HCT116 (cell line): ENCODE measurements around the gene BCL7A. TPM values are rescaled to one million over a fixed set of nuclear protein-coding genes. Genes with fewer than 3 reads are reported as not detected.

Experiments used
- ATAC-seq: fragments of 200-7000 bp; cut with Tn5 transposase; 2 replicates; pipeline ENCODE4 v1.9.1; 2020; ENCODE audit warnings: mild to moderate bottlenecking, moderate library complexity
- BruUV-seq: library from RNA; stranded (reverse); fragments of 400-500 nt; replicated peaks from 2 replicates; lab custom pipeline; 2021; lab: Mats Ljungman, UMichigan
- CTCF ChIA-PET: fragments of 300-600 bp; sonication (Branson Sonifier 250); formaldehyde crosslinking; loops from one replicate; lab custom pipeline; 2021; ENCODE audit warnings: antibody characterized with exemption; lab: Charles Lee
- POLR2A ChIA-PET: fragments of 300-600, 350-600 bp; sonication (Branson Sonifier 250); formaldehyde crosslinking; loops from one replicate; lab custom pipeline; 2021; ENCODE audit warnings: antibody characterized with exemption; lab: Charles Lee
- RAD21 ChIA-PET, 2 experiments: fragments of 300-600 bp; sonication (Branson Sonifier 250); formaldehyde crosslinking; loops; one replicate each; lab custom pipeline; 2023; ENCODE audit warnings: low total read pairs in 2 of 2; ENCODE audit not compliant: uncharacterized antibody in 2 of 2, unreplicated experiment in 2 of 2, low non-redundant PET in 1 of 2; lab: Charles Lee
- DNase-seq: peaks from one replicate; pipeline ENCODE4 v3.0.0-alpha.2; 2010; ENCODE audit warnings: low read depth, low spot score
- H2AFZ ChIP-seq: fragments of 200-600 bp; shearing (Covaris generic), sonication (generic); 2 replicates; pipeline ENCODE4 v1.6.1; 2017; ENCODE audit warnings: low read depth, mixed run types, mixed read lengths, antibody characterized with exemption, low read length; ENCODE audit not compliant: poor library complexity, severe bottlenecking
- H3K27ac ChIP-seq: 2 replicates; pipeline ENCODE4 v1.5.1; 2012; ENCODE audit warnings: low read depth, low read length
- H3K27me3 ChIP-seq: fragments of 200-600 bp; sonication (generic); 2 replicates; pipeline ENCODE4 v1.6.1; 2016; ENCODE audit warnings: mixed run types, low read length, mixed read lengths; ENCODE audit not compliant: insufficient read depth
- H3K36me3 ChIP-seq, 2 experiments: fragments of 200-500 bp in 1 of 2; fragments of 200-600 bp in 1 of 2; sonication (Bioruptor generic) in 1 of 2; sonication (generic) in 1 of 2; 2 replicates each; pipeline versions ENCODE4 v1.5.1 to v1.6.1; 2014 to 2016; ENCODE audit warnings: low read length in 2 of 2, inconsistent platforms in 1 of 2, mixed read lengths in 1 of 2, mixed run types in 1 of 2; ENCODE audit not compliant: insufficient read depth in 2 of 2, control insufficient read depth in 1 of 2
- H3K4me1 ChIP-seq, 2 experiments: fragments of 200-600 bp in 1 of 2; sonication (generic) in 1 of 2; 2 replicates each; pipeline versions ENCODE4 v1.5.1 to v1.6.1; 2012 to 2017; ENCODE audit warnings: low read length in 2 of 2, inconsistent platforms in 1 of 2, mild to moderate bottlenecking in 1 of 2, mixed read lengths in 1 of 2, mixed run types in 1 of 2, moderate library complexity in 1 of 2; ENCODE audit not compliant: insufficient read depth in 2 of 2, control insufficient read depth in 1 of 2
- H3K4me2 ChIP-seq: fragments of 200-600 bp; sonication (generic); 2 replicates; pipeline ENCODE4 v1.6.1; 2017; ENCODE audit warnings: mixed run types, low read length, mixed read lengths
- H3K4me3 ChIP-seq, 2 experiments: fragments of 200-600 bp in 1 of 2; sonication (generic) in 1 of 2; replicated peaks in 1 of 2; 2 replicates each; pipeline ENCODE4 v1.5.1; 2011 to 2016; ENCODE audit warnings: low read length in 2 of 2, control low read depth in 1 of 2, low read depth in 1 of 2, mild to moderate bottlenecking in 1 of 2, mixed read lengths in 1 of 2, mixed run types in 1 of 2
- H3K79me2 ChIP-seq: fragments of 200-600 bp; sonication (generic); 2 replicates; pipeline ENCODE4 v1.6.1; 2017; ENCODE audit warnings: mild to moderate bottlenecking, mixed run types, low read length, moderate library complexity, mixed read lengths; ENCODE audit not compliant: insufficient read depth
- H3K9ac ChIP-seq: fragments of 200-600 bp; sonication (generic); 2 replicates; pipeline ENCODE4 v1.6.1; 2016; ENCODE audit warnings: low read length, mixed read lengths
- H3K9me2 ChIP-seq: fragments of 200-600 bp; sonication (generic), shearing (Covaris generic); 2 replicates; pipeline ENCODE4 v1.6.1; 2017; ENCODE audit warnings: mixed run types, mild to moderate bottlenecking, moderate library complexity; ENCODE audit not compliant: insufficient read depth
- H3K9me3 ChIP-seq, 2 experiments: fragments of 200-500 bp in 1 of 2; fragments of 200-600 bp in 1 of 2; sonication (Bioruptor generic) in 1 of 2; sonication (generic) in 1 of 2; 2 replicates each; pipeline ENCODE4 v1.6.1; 2014 to 2017; ENCODE audit warnings: low read length in 2 of 2, mixed read lengths in 2 of 2, inconsistent platforms in 1 of 2, low read depth in 1 of 2, mild to moderate bottlenecking in 1 of 2, mixed run types in 1 of 2, moderate library complexity in 1 of 2; ENCODE audit not compliant: control insufficient read depth in 1 of 2, insufficient read depth in 1 of 2
- H4K20me1 ChIP-seq: fragments of 200-600 bp; sonication (generic), shearing (Covaris generic); 2 replicates; pipeline ENCODE4 v1.6.1; 2017; ENCODE audit warnings: mixed run types, mild to moderate bottlenecking, moderate library complexity; ENCODE audit not compliant: insufficient read depth
- CEBPB ChIP-seq: IDR thresholded peaks from 2 replicates; pipeline ENCODE4 v1.6.1; 2012; ENCODE audit warnings: low read depth
- EGR1 ChIP-seq: IDR thresholded peaks from 2 replicates; pipeline ENCODE4 v1.6.1; 2012; ENCODE audit warnings: low read depth
- EZH2 ChIP-seq: fragments of 200-600 bp; sonication (generic); IDR thresholded peaks from 2 replicates; pipeline ENCODE4 v1.6.1; 2017; ENCODE audit warnings: antibody characterized with exemption, mixed run types
- EZH2phosphoT487 ChIP-seq: fragments of 200-600 bp; IDR thresholded peaks from 2 replicates; pipeline ENCODE4 v1.6.1; 2018; ENCODE audit warnings: antibody characterized with exemption, borderline replicate concordance
- JUND ChIP-seq: IDR thresholded peaks from 2 replicates; pipeline ENCODE4 v1.6.1; 2012
- POLR2A ChIP-seq: IDR thresholded peaks from 2 replicates; pipeline ENCODE4 v1.7.0; 2011; ENCODE audit warnings: borderline replicate concordance; ENCODE audit not compliant: insufficient read depth, insufficient read length; ENCODE audit errors: extremely low read depth
- POLR2AphosphoS5 ChIP-seq: IDR thresholded peaks from 2 replicates; pipeline ENCODE4 v1.6.1; 2011; ENCODE audit warnings: mild to moderate bottlenecking, low read depth, low read length, moderate library complexity
- RAD21 ChIP-seq: IDR thresholded peaks from 2 replicates; pipeline ENCODE4 v1.6.1; 2012; ENCODE audit warnings: low read depth, mild to moderate bottlenecking
- SIN3A ChIP-seq: IDR thresholded peaks from 2 replicates; pipeline ENCODE4 v1.6.1; 2012; ENCODE audit warnings: low read depth
- SP1 ChIP-seq: IDR thresholded peaks from 2 replicates; pipeline ENCODE4 v1.6.1; 2012; ENCODE audit warnings: low read depth
- SRF ChIP-seq: IDR thresholded peaks from 2 replicates; pipeline ENCODE4 v1.6.1; 2012; ENCODE audit warnings: low read depth
- TCF7L2 ChIP-seq: IDR thresholded peaks from 2 replicates; pipeline ENCODE4 v1.7.0; 2011; ENCODE audit warnings: borderline replicate concordance, inconsistent platforms; ENCODE audit not compliant: insufficient read depth, insufficient read length; ENCODE audit errors: extremely low read depth
- ZFX ChIP-seq: fragments of 450-650 bp; IDR thresholded peaks from 2 replicates; pipeline ENCODE4 v1.6.1; 2017
- ZNF274 ChIP-seq: fragments of 200-500 bp; sonication (Bioruptor generic); IDR thresholded peaks from 2 replicates; pipeline ENCODE4 v1.6.1; 2014; ENCODE audit warnings: mild to moderate bottlenecking, low read depth, low read length, inconsistent platforms
- intact Hi-C: fragments of 100-400 bp; cut with micrococcal nuclease; formaldehyde crosslinking; loops from 2 replicates; pipeline ENCODE4 v1.10.0; 2022
- total RNA-seq: library from RNA; stranded (reverse); gene quantifications from one replicate; pipeline ENCODE4 v1.2.1, GENCODE V29; 2021; ENCODE audit not compliant: unreplicated experiment
- TF ChIP-seq, protein P1 (sequence below), 3 experiments: fragments of 200-600 bp in 1 of 3; sonication (generic) in 1 of 3; IDR thresholded peaks in 2 of 3; conservative IDR thresholded peaks in 1 of 3; 2 replicates each; pipeline ENCODE4 v1.5.1; 2012 to 2017; ENCODE audit warnings: low read depth in 2 of 3, low read length in 2 of 3, antibody characterized with exemption in 1 of 3, borderline replicate concordance in 1 of 3, control low read depth in 1 of 3, mild to moderate bottlenecking in 1 of 3, mixed read lengths in 1 of 3, mixed run types in 1 of 3, moderate library complexity in 1 of 3; ENCODE audit not compliant: insufficient read depth in 1 of 3
- TF ChIP-seq, protein P2 (sequence below): IDR thresholded peaks from 2 replicates; pipeline ENCODE4 v1.6.1; 2012; ENCODE audit warnings: low read depth
- TF ChIP-seq, protein P3 (sequence below): IDR thresholded peaks from 2 replicates; pipeline ENCODE4 v1.6.1; 2012

The BCL7A gene
- total RNA-seq, 1 experiment from 2014 or later = 14.2 TPM

DNA sequence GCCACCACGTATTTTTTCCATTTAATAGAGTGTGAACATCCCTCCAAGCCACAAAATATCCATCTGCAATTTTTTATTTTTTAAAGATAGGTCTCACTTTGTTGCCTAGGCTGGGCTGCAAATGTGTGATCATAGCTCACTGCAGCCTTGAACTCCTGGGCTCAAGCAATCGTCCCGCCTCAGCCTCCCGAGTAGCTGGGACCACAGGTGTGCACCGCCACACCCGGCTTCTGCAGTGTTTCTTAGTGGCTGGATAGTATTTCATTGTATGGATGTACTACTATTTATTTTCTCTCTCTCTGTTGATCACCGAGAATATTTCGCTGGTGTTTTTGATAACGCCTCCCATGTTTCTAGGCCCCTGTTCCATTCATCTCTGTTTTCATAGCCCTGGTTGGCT, 74.3 kb downstream of the BCL7A start (continued):
- TF ChIP-seq EZH2phosphoT487 = no peak
- no peak for TF ChIP-seq CEBPB
- TF ChIP-seq SIN3A = no peak
- no peak for TF ChIP-seq POLR2A
- no peak for TF ChIP-seq RAD21
- TF ChIP-seq, protein P1, sequence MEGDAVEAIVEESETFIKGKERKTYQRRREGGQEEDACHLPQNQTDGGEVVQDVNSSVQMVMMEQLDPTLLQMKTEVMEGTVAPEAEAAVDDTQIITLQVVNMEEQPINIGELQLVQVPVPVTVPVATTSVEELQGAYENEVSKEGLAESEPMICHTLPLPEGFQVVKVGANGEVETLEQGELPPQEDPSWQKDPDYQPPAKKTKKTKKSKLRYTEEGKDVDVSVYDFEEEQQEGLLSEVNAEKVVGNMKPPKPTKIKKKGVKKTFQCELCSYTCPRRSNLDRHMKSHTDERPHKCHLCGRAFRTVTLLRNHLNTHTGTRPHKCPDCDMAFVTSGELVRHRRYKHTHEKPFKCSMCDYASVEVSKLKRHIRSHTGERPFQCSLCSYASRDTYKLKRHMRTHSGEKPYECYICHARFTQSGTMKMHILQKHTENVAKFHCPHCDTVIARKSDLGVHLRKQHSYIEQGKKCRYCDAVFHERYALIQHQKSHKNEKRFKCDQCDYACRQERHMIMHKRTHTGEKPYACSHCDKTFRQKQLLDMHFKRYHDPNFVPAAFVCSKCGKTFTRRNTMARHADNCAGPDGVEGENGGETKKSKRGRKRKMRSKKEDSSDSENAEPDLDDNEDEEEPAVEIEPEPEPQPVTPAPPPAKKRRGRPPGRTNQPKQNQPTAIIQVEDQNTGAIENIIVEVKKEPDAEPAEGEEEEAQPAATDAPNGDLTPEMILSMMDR (IDR thresholded peaks at IDR 0.05 in 2 of 3, conservative IDR thresholded peaks at IDR 0.05 in 1 of 3; ENCODE audit: borderline replicate concordance in 1 of 3, insufficient read depth in 1 of 3, low read depth in 2 of 3, low read length in 2 of 3) = no peak
- no peak for TF ChIP-seq SP1
- TF ChIP-seq POLR2AphosphoS5 = no peak

DNA sequence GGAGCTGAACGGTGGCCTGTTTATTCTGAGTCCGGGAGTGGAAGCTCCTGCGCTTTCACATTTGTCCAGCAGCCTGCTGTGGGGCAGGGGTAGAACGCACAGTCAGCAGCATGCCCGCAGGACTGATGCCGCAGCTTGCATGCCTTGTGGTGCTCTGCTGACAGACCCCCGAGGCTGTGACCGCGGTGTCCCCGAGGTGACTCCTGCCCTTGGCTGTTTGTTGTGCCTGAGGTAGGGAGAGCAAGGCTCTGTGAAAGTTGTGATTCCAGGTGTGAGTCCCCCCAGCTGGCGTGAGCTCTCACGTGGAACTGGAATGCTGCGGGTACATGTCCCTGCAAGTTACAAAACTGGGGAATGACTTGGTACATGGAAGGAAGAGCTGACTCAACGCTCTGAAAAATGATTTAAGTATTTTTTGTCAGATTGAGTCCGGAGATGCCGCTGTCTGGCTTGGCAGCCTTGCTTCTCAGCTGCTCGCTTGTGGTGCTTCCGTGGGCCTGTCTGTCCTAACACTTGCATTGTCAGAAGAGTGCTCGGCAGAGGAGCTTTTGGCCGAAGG, 75.0 kb downstream of the BCL7A start:
- no peaks in the 10 kb centered on the region for H3K36me3 ChIP-seq
- H3K27me3 ChIP-seq = no peaks in the 10 kb centered on the region
- intact Hi-C loops = no loop called here
- no peak overlapping the region for H3K9ac ChIP-seq
- 0 out of 2 replicates have a peak, but pooled peaks cover 7% of the 10 kb centered on the region for H4K20me1 ChIP-seq
- no TSS peak for BruUV-seq
- ChIA-PET POLR2A (interaction anchor here (1.6 kb wide), 1 partner anchor 12 kb away, joined by 4 read pairs; no protein-coding TSS in a partner anchor), RAD21 (no interaction called here), CTCF (no interaction called here)
- no peak overlapping the region for H3K4me2 ChIP-seq
- H3K9me2 ChIP-seq = no peaks in the 10 kb centered on the region
- no peak overlapping the region for H3K4me3 ChIP-seq
- no peak overlapping the region for H3K27ac ChIP-seq
- no peak for TF ChIP-seq ZFX
- TF ChIP-seq TCF7L2 = no peak
- TF ChIP-seq SRF = no peak
- no peak for TF ChIP-seq EGR1
- TF ChIP-seq EZH2phosphoT487 = no peak
- TF ChIP-seq, protein P2, sequence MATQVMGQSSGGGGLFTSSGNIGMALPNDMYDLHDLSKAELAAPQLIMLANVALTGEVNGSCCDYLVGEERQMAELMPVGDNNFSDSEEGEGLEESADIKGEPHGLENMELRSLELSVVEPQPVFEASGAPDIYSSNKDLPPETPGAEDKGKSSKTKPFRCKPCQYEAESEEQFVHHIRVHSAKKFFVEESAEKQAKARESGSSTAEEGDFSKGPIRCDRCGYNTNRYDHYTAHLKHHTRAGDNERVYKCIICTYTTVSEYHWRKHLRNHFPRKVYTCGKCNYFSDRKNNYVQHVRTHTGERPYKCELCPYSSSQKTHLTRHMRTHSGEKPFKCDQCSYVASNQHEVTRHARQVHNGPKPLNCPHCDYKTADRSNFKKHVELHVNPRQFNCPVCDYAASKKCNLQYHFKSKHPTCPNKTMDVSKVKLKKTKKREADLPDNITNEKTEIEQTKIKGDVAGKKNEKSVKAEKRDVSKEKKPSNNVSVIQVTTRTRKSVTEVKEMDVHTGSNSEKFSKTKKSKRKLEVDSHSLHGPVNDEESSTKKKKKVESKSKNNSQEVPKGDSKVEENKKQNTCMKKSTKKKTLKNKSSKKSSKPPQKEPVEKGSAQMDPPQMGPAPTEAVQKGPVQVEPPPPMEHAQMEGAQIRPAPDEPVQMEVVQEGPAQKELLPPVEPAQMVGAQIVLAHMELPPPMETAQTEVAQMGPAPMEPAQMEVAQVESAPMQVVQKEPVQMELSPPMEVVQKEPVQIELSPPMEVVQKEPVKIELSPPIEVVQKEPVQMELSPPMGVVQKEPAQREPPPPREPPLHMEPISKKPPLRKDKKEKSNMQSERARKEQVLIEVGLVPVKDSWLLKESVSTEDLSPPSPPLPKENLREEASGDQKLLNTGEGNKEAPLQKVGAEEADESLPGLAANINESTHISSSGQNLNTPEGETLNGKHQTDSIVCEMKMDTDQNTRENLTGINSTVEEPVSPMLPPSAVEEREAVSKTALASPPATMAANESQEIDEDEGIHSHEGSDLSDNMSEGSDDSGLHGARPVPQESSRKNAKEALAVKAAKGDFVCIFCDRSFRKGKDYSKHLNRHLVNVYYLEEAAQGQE = no peak
- TF ChIP-seq POLR2AphosphoS5 = no peak
- TF ChIP-seq RAD21 = no peak
- TF ChIP-seq, protein P3, sequence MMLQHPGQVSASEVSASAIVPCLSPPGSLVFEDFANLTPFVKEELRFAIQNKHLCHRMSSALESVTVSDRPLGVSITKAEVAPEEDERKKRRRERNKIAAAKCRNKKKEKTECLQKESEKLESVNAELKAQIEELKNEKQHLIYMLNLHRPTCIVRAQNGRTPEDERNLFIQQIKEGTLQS = no peak
- TF ChIP-seq ZNF274 = no peak
- TF ChIP-seq EZH2 = no peak
- TF ChIP-seq SIN3A = no peak
- no peak for TF ChIP-seq JUND
- TF ChIP-seq CEBPB = no peak
- TF ChIP-seq SP1 = no peak
- no peak for ATAC-seq
- no peak overlapping the region for H2AFZ ChIP-seq
- no peak for DNase-seq
- peaks cover 10 to 29% of the 10 kb centered on the region in 2 experiments; a peak in 2 of 4 replicates for H3K4me1 ChIP-seq
- peaks cover 95% of the 10 kb centered on the region for H3K79me2 ChIP-seq
- H3K9me3 ChIP-seq = peaks cover 0 to 4% of the 10 kb centered on the region in 2 experiments; a peak in 1 of 4 replicates
